Activated CD8-positive, alpha-beta T cell treated with anti-CD3 and anti-CD28 coated beads for 36 hours (primary cell): Measurements from ENCODE around the gene SLX9. TPM values are rescaled to one million over a fixed set of nuclear protein-coding genes. Genes with fewer than 3 reads are reported as not detected.
"Not testable (repeated sequence)": the region's sequence is repeated elsewhere in the genome, so short reads cannot be mapped to it uniquely, and the experiment has no call there.

Source experiments
- ATAC-seq: fragments of 200-7000 bp; cut with Tn5 transposase; one replicate; pipeline ENCODE4 v1.10.0; 2021; ENCODE audit warnings: mild to moderate bottlenecking, moderate library complexity
- CTCF ChIA-PET: fragments of 350-600 bp; sonication (Branson Sonifier 250); formaldehyde crosslinking; loops from one replicate; lab custom pipeline; 2021; ENCODE audit warnings: antibody characterized with exemption; lab: Charles Lee
- POLR2A ChIA-PET: fragments of 350-600 bp; sonication (Branson Sonifier 250); formaldehyde crosslinking; loops from one replicate; lab custom pipeline; 2021; ENCODE audit warnings: antibody characterized with exemption; lab: Charles Lee
- DNase-seq: peaks from one replicate; pipeline ENCODE4 v3.0.0-alpha.2; 2020
- H3K27ac Mint-ChIP-seq: one replicate; pipeline ENCODE4 v1.8.0; 2021; ENCODE audit warnings: mild to moderate bottlenecking, mixed read lengths
- H3K27me3 Mint-ChIP-seq: one replicate; pipeline ENCODE4 v1.8.0; 2021; ENCODE audit warnings: mixed read lengths
- H3K36me3 Mint-ChIP-seq: one replicate; pipeline ENCODE4 v1.8.0; 2021; ENCODE audit warnings: low read depth, mixed read lengths
- H3K4me1 Mint-ChIP-seq: one replicate; pipeline ENCODE4 v1.8.0; 2021; ENCODE audit warnings: low read depth, mixed read lengths
- H3K4me3 Mint-ChIP-seq: one replicate; pipeline ENCODE4 v1.8.0; 2021; ENCODE audit warnings: mild to moderate bottlenecking, moderate library complexity, mixed read lengths
- H3K9me3 Mint-ChIP-seq: one replicate; pipeline ENCODE4 v1.8.0; 2021; ENCODE audit warnings: mixed read lengths
- CTCF ChIP-seq: fragments of 200-600 bp; IDR thresholded peaks from one replicate; pipeline ENCODE4 v1.8.0; 2022; ENCODE audit warnings: antibody characterized with exemption, mild to moderate bottlenecking
- intact Hi-C: fragments of 100-400 bp; cut with micrococcal nuclease; formaldehyde crosslinking; loops from one replicate; pipeline ENCODE4 v1.10.0; 2022
- total RNA-seq, 2 experiments: library from RNA; stranded (reverse); gene quantifications; one replicate each; pipeline ENCODE4 v1.2.3, GENCODE V29; 2021

SLX9 gene
- total RNA-seq, 2 experiments from 2014 or later = 76.0 to 76.5 TPM

GRCh38 chr21:44972821-44973220 is 33.0 kb downstream of the SLX9 start:
- H3K27me3 Mint-ChIP-seq = no peaks in the 10 kb centered on the region
- H3K36me3 Mint-ChIP-seq = peaks cover 5% of the 10 kb centered on the region
- ChIA-PET POLR2A (no interaction called here), CTCF (interaction anchor here (0.7 to 0.9 kb wide), 2 partner anchors 164 to 170 kb away, joined by 3 to 4 read pairs; no protein-coding TSS in a partner anchor)
- H3K27ac Mint-ChIP-seq = no peak overlapping the region
- H3K4me3 Mint-ChIP-seq = no peak overlapping the region
- DNase-seq (no peak), ATAC-seq (no peak)
- TF ChIP-seq CTCF = no peak
- no peaks in the 10 kb centered on the region for H3K9me3 Mint-ChIP-seq
- peaks cover 14% of the 10 kb centered on the region for H3K4me1 Mint-ChIP-seq
- intact Hi-C loops = no loop called here

GRCh38 chr21:44973598-44973997 is 33.8 kb downstream of the SLX9 start:
- ChIA-PET CTCF (interaction anchor here (0.9 to 1.5 kb wide), 2 partner anchors 163 to 174 kb away, joined by 3 to 4 read pairs; no protein-coding TSS in a partner anchor), POLR2A (no interaction called here)
- H3K36me3 Mint-ChIP-seq = peaks cover 5% of the 10 kb centered on the region
- no peak for ATAC-seq
- peaks cover 10% of the 10 kb centered on the region for H3K4me1 Mint-ChIP-seq
- no peak for DNase-seq
- TF ChIP-seq CTCF = no peak
- intact Hi-C loops = no loop called here
- no peaks in the 10 kb centered on the region for H3K9me3 Mint-ChIP-seq
- H3K4me3 Mint-ChIP-seq = no peak overlapping the region
- H3K27me3 Mint-ChIP-seq = no peaks in the 10 kb centered on the region
- H3K27ac Mint-ChIP-seq = no peak overlapping the region

- Mint-ChIP-seq H3K27ac (no peak overlapping the region), H3K36me3 (peaks cover 10% of the 10 kb centered on the region), H3K4me1 (peaks cover 5% of the 10 kb centered on the region), H3K4me3 (no peak overlapping the region), H3K9me3 (no peaks in the 10 kb centered on the region), H3K27me3 (no peaks in the 10 kb centered on the region)
- ATAC-seq (no peak), DNase-seq (no peak)
- intact Hi-C loops = no loop called here
- CTCF ChIA-PET = interaction anchor here (1.5 kb wide), 1 partner anchor 175 kb away, joined by 3 read pairs; no protein-coding TSS in a partner anchor
- POLR2A ChIA-PET = no interaction called here
- TF ChIP-seq CTCF = no peak
Measured at GRCh38 chr21:44974676-44975075, 34.8 kb downstream of the SLX9 start.

GRCh38 chr21:44975720-44976555 is 36.1 kb downstream of the SLX9 start:
- no peak for ATAC-seq
- no peak for DNase-seq
- ChIA-PET CTCF (no interaction called here), POLR2A (no interaction called here)
- Mint-ChIP-seq H3K4me3 (no peak overlapping the region), H3K9me3 (no peaks in the 10 kb centered on the region), H3K27ac (no peak overlapping the region), H3K4me1 (no peaks in the 10 kb centered on the region), H3K36me3 (peaks cover 10% of the 10 kb centered on the region), H3K27me3 (no peaks in the 10 kb centered on the region)
- intact Hi-C loops = no loop called here
- TF ChIP-seq CTCF = no peak

- H3K4me3 Mint-ChIP-seq, H3K27ac Mint-ChIP-seq, H3K36me3 Mint-ChIP-seq, H3K27me3 Mint-ChIP-seq, CTCF ChIA-PET, intact Hi-C loops, DNase-seq, ATAC-seq, H3K9me3 Mint-ChIP-seq, H3K4me1 Mint-ChIP-seq: not testable (repeated sequence)
- POLR2A ChIA-PET = interaction anchor here (1.1 kb wide), 1 partner anchor 32 kb away, joined by 3 read pairs; no protein-coding TSS in a partner anchor
Measured at GRCh38 chr21:44976556-44977393, 36.9 kb downstream of the SLX9 start.
